HG03139 (cell line): ENCODE measurements around the gene GALT.
A peak's percentile ranks its signal among the peaks of the same experiment; 100 is the strongest.
"Not testable (repeated sequence)": the region's sequence is repeated elsewhere in the genome, so short reads cannot be mapped to it uniquely, and the experiment has no call there.

Experiments used
- ATAC-seq: cut with Tn5 transposase; IDR thresholded peaks from one replicate; pipeline ENCODE4 v1.9.1; 2021; ENCODE audit not compliant: unreplicated experiment

The GALT gene

DNA sequence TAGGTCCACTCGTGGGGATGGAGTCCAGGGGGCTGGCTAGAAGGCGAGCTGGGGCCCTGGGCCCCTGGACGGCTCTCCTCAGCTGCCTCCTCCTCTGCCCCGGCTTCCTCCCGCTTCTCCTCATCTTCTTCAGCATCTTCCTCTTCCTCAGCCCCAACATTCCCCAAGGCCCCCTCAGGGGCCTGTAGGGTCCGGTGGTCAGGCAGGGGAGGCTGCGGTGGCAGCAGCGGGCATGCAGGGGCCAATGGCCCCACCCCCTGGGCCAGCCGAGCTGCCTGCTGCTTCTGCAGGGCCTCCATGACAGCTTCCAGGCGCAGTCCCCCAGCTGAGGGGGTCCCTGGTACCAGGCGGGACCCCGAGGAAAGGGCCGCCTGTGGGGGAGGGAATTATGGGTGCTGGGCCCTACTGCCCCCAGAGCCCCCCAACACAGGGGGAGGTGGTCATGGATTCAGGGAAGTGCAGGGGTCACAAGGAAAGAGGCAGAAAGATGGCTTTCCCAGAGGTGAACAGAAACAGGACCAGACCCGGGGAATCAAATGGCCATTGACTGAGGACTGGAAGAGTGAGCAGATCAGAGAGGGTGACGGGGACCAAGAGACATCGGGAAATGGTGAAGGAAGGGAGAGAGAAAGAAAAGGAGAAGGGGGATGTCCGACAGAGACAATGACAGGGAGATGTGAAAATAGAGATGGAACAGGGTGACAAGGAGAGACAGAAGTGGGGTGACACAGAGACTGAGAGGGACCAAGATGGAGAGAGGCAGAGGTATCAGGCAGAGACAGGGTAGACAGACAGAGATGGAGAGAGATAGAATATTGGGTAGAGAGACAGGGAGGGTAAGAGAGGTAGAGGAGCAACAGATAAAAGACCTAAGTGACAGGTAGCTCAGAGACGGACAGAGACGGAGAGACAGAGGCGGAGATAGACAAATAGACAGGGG is 18.5 kb upstream of the GALT start:
- ATAC-seq: no peak

DNA sequence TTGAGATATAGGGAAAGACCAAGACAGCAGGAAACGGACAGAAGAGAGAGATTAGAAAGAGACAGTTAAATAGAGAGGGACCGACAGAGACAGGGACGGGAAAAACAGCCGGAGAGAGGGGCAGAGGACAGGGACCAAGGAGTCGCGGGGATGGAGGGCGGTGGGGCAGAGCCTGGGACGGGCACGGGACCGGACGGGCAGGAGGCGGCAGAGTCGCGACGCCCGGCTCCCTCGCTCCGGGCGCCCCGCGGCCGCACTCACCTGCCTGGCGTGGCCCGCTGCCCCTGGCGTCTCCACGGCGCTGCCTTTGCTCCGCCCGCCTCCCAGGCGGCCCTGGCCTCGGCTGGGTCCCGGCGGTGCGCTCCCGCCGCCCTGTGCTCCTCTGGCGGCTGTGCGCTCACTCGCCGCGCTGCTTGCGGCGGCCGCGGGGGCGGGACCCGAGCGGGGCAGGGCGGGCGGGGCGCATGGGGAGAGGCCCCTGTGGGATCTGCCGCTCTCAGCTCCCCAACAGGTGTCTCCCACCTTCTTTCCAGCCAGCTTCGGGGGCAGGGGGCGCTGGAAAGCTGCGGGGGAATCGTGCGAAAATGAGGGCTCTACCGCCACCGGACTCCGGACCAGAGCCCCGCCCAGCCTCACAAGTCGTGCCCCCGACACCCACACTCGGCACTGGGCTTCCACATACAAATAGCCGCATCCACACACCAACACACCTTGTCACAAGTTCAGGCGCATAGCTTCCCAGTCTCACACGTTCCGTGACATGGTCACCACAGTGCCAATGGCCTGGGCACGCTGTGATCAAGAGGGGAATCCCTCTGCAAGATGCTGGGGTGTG is 17.6 kb upstream of the GALT start, which contains the start of gene ARID3C:
Gene ARID3C (minus strand): TSS at position 411 of the 835 bp plus-strand sequence. CDS start 1,052 bp downstream, outside the sequence.
- no peak for ATAC-seq

DNA sequence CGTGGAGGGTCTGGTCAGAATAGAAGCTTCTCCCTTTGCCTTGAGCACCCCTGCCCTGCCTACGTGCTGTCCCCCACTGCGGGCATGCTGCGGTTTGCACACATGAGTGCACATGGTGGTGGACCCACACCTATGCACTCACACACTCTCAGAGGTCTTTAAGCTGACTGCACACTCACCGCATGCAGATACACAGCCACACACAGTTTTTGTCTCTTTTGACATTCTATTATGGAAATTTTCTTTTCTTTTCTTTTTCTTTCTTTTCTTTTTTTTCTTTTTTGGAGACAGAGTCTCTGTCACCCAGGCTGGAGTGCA is 17.0 kb upstream of the GALT start:
- no peak for ATAC-seq

DNA sequence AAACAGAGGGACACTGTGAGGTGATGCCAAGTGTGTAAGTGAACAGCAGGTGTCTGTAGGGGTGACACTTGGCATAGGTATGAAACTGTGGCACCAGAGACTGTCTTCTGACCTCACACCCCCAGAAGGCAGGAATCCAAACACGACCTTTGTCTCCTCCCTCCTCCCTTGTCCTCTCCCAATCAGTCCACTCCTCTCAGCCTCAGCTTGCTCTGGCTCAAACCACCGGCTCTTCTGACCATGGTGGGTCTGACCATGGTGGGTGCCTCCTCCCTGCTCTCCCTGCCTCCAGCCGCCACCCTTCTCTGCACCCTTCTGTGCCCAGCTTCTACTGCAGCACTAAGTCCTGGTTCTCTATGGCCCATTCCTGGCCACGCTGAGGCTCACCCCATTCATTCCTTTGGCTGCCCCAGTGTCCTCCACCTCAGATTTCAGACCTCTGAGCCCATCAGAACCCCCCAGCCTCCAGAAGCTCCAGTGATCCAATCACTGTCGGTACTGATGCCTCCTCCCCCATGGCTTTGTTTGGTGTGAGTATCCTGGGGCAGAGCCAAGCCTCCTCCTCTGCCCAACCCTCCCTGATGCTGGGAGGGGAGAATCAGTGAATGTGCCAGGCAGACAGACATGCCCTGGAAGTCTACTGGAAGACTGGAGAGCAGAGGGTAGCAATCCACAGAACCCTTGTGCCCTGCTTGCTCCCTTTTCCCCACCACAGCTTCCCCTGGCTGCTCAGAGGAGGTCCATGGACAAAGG is 15.9 kb upstream of the GALT start:
- no peak for ATAC-seq

DNA sequence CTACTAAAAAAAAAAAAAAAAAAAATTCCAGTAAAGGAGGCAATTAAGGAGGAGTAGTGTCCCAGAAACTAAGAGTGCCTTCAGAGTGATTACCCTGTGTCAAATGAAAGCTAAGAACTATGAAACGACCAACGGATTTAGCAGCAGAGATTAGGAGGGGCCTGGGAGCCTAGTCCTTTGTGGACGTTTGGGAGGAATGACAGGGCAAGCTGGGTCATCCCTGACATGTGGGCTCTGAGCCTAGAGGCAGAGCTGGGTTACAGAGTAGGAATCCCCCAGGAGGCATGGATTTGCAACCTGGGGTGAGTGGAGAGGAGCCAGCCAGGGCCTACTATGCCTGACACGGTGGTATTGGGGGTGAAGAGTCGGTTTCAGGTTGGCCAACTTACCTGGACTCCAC is 13.3 kb upstream of the GALT start:
- no peak for ATAC-seq

DNA sequence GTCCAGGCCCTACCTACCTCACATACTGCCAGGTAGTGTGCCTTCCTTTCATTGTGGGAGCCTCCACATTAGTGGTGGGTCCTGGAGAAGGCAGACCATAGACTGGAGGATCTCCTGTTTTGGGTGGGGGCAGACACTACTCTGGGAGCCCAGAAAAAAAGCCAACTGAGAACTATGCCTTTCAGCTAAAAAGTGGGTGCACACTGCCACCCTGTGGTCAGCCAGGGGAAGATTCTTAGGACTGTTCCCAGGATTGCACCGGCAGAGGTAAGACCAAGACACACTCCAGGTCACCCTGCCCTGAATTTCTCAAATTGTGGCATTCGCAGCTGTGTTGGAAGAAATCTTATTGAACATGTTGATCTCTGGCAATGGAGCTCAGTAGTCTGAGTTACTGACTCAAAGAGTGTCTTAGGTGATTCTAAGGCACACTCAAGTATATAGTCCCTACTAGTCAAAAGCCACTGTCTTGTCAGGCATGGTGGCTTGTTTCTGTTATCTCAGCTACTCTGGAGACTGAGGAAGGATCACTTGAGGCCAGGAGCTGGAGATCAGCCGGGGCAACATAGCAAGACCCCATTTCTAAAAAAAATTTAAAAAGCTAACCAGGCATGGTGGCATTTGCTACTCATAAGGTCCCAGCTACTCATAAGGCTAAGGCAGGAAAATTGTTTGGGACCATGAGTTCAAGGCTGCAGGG is 12.5 kb upstream of the GALT start:
- no peak for ATAC-seq

DNA sequence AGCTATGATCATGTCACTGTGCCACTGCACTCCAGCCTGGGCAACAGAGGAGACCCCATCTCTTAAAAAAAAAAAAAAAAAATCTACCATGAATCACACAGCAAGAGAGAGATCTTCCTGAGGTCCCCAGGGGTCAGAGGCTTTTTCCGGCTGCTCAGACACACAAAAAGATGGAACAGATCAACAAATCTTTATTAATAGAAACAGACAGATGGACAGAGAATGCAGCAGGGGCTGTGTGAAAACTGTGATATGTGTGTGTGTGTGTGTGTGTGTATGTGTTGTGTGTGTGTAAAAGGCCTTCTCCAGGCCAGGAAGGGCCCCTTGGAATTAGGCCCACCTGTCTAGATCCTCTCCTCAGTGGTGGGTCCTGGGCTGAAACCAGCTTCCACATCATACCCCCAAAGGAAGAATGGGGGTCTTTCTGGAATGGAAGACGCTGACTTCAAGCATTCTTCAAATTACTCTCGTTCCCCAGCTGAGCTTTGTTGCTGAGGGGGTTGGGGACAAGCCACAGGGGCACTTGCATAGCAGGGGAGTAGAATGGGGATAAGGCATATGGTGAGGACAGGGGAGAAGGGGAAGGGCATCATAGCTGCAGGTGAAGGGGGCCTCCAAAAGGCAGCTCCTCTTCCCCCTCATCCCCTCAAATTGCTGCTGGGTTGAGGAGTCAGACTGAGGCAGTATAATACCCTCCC is 11.8 kb upstream of the GALT start:
- no peak for ATAC-seq

DNA sequence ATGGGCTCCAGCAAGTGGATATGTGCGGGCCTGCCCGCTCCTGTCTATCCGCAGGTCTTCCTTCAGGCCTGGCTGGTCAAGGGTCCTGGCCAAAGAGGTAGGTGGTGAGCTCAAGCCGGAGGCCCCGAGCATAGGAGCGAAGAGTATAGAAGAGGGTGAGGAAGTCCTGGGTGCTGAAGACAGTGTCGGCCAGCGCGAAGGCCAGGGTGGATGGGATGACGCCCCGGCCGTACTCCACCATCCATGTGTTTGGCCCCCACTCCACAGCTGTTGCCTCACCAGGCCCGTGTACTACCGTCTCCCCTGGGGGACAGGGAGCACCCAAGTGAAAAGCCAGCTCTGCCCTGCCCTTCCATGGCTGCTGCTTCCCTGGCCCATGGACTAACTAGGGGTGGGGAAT is 10.9 kb upstream of the GALT start:
- no peak for ATAC-seq

DNA sequence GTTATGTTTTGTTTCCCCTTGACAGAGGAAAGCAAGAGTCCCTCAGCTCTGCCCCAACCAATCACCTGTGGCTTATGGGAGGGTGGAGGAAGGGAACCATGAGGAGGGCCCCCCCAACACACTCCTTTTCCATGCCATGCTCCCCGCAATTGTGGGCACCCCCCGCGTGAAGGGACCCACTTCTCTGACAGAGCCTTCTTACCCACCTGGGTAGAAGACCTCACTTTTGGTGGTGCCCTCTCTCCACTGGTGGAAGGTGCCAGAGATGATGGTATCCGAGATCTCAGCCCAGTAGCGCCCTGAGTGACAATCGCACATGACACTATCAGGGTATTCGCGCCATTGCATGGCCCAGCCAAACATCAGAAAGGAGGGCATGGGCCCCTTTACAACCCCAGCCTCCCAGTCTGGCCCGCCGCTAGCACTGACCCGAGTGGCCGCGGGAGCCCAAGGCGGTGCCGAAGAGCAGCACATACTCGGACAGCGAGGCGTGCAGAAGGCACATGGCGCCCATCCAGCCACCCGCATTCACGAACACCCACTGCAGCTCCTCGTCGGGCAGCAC is 9.6 kb upstream of the GALT start:
- no peak for ATAC-seq

DNA sequence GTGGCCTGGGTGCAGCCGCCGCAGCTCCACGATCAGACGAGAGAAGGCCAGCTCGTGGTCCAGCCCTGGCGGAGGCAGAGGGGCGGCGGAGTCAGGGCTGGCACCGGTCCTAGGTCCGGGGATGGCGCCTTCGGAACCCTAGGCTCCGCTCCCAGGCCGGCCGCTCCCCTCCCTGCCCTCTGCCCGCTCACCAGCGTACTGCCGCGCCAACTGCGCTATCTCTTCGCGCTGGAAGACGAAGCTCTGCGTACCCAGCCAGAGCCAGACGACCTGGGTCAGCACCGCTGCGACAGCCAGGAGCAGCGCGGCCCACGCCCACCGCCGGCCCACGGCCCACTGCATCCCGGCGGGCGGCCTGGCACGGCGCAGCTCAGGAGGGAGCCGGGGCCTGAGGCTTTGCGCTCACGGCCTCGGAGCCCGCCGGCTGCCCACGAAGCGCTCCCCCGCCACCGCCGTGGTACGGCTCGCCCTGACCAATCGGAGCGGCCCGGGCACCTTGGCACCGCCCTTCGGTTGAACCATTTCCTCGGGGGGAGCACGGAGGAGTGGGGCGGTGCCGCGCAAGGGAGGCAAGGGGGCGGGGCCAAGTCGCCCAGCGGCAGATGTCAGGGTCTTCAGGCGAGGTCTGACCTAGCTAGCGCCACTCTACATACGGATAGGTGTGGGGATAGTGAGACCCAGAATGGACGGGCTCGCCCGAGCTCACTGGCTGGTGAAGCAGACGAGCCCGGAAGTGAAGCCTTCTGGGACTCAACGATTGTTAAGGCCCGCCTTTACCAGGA is 8.9 kb upstream of the GALT start, which contains the start of gene SIGMAR1:
Gene SIGMAR1 (minus strand): TSS at position 432 of the 782 bp plus-strand sequence. CDS start 90 bp downstream, at position 342.
- peak; percentile 68 for ATAC-seq

DNA sequence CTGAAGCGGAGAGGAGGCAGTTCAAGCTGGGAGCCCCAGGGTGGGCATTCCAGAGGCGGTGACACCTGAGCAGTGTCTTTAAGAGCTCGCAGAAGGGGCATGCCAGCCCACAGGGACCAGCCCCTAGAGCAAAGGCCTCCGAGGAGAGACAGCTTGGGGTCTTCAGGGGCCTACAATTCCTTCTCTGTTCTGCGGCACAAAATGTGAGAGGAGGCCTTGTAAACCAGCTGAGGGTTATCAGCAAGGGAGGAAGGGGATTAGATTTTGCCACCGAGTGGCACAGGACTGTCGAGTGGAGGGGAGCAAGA is 8.4 kb upstream of the GALT start:
- no peak for ATAC-seq

DNA sequence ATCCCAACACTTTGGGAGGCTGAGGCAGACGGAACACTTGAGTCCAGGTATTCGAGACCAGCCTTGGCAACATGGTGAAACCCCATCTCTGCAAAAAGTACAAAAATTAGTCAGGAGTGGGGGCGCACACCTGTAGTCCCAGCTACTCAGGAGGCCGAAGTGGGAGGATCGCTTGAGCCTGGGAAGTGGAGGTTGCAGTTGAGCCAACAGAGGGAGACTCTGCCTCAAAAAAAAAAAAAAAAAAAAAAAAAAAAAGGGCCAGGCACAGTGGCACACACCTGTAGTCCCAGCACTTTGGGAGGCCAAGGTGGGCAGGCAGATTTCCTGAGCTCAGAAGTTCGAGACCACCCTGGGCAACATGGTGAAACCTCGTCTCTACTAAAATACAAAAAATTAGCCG is 7.2 kb upstream of the GALT start:
- ATAC-seq: not testable (repeated sequence)

DNA sequence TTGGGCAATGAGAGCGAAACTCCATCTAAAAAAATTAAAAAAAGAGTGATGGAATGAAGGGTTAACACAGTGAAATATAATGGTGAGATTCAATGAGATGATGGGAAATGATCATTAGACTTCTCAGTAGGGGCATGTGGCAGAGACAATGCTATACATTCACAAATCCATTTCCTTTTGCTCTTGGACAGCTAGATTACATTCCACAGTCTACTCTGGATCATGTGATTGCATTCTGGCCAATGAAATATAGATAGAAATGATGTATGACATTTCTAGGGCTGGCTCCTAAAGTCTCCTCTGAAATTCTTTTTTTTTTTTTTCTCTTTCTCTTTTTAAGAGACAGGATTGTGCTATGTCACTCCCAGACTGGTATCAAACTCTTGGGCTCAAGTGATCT is 3.8 kb upstream of the GALT start:
- no peak for ATAC-seq

DNA sequence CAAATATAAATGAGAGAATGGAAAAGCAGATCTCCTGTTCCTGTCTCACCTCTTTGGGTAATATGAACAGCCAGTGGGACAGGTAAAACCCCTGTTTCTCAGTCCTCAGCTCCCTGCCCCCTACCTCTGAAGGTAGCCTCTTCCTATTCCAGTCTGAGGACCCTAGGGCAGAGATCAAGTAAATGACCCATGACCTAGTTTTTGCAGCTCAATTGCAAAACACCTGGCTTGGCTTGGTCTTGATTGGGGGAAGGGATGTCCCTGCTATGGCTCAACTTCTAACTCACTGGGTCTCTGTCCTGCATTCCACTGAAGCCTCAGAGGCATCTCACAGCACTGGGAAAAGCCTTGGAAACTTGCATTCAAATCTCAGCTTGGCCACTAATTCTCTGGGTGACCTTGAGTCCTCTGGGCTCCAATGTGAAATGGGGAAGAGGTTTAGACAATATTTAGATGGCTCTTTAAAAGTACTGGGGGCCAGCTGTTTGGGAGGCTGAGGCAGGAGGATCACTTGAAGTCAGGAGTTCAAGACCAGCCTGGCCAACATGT is 1.6 kb upstream of the GALT start:
- ATAC-seq: no peak

DNA sequence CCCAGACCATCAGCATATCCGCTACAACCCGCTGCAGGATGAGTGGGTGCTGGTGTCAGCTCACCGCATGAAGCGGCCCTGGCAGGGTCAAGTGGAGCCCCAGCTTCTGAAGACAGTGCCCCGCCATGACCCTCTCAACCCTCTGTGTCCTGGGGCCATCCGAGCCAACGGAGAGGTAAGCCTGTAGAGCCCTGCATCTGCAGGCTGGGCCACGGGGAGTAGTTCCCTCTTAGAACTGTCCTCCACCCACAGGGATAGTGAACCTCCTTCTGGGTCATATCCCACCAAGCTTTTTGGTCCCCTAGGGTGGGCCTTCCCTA is 569 bp downstream of the GALT start:
- no peak for ATAC-seq

DNA sequence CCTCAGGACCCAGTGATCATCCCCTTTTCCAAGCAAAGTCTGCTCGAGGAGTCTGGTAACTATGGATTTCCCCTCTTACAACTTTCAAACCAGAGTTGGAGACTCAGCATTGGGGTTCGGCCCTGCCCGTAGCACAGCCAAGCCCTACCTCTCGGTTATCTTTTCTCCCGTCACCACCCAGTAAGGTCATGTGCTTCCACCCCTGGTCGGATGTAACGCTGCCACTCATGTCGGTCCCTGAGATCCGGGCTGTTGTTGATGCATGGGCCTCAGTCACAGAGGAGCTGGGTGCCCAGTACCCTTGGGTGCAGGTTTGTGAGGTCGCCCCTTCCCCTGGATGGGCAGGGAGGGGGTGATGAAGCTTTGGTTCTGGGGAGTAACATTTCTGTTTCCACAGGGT is 1.2 kb downstream of the GALT start:
- no peak for ATAC-seq

DNA sequence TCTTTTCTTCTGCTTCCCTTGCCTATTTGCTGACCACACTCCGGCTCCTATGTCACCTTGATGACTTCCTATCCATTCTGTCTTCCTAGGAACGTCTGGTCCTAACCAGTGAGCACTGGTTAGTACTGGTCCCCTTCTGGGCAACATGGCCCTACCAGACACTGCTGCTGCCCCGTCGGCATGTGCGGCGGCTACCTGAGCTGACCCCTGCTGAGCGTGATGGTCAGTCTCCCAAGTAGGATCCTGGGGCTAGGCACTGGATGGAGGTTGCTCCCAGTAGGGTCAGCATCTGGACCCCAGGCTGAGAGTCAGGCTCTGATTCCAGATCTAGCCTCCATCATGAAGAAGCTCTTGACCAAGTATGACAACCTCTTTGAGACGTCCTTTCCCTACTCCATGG is 2.2 kb downstream of the GALT start:
- ATAC-seq: no peak

DNA sequence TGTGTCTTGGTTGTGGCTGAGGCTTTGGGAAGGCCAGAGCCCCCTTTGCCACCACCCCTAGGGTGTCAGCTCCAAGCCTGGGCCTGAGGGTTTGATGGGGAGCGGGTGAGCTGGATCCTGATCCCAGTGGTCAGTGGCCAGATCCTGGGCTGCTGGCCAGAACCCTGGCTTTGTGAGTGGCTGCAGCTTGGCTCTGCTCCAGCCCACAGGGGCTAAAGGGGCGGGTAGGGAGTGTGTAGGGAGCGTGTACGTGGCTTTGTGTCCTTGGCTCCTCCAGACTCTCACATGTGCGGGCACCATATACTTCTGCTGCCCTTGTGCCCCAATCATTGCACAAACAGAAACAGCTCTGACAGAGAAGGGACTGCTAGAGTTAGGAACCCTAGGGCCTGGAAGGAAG is 4.3 kb downstream of the GALT start:
- ATAC-seq: no peak

DNA sequence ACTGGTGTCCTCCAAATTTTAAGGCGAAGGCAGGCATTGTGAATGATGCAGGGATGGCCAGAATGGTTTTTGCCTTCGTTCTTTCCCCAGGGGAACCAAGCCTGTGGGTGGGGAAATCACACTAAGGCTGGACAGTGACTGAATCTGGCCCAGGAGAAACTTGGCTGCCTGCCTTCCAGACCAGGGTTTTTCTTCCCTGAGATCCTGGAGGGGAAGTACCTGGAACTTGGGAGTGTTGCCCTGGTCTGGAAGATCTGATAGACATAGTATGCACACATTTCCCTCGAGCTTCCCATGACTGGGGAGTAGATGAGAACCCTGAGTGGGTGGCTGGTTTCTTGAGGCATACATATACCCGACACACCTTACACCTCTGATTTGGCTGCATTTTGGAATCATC is 4.8 kb downstream of the GALT start:
- ATAC-seq: no peak
